ENCODE data around the gene KNOP1.
"Not testable (repeated sequence)": the region's sequence is repeated elsewhere in the genome, so short reads cannot be mapped to it uniquely, and the experiment has no call there.

The KNOP1 gene

DNA sequence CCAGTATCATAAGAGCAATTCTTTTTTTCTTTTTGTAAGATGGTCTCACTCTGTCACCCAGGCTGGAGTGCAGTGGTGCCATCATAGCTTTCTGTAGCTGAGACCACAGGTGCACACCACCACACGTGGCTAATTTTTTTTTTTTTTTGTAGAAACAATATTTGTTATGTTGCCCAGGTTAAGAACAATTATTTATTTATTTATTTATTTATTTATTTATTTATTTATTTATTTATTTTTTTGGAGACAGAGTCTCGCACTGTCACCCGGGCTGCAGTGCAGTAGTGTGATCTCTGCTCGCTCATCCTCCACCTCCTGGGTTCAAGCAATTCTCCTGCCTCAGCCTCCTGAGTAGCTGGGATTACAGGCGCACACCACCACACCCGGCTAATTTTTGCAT lies 38.7 kb downstream of the KNOP1 start:
- not testable (repeated sequence) for DNase-seq

- DNase-seq, result peak; percentile 32
Measured at GRCh38 chr16:19678804-19679203, 39.2 kb downstream of the KNOP1 start.

GRCh38 chr16:19677402-19677801 lies 40.6 kb downstream of the KNOP1 start:
- DNase-seq, result no peak

- no peak for DNase-seq
Measured at GRCh38 chr16:19674485-19674884, 43.5 kb downstream of the KNOP1 start.

GRCh38 chr16:19672378-19672777 lies 45.6 kb downstream of the KNOP1 start:
- no peak for DNase-seq

DNA sequence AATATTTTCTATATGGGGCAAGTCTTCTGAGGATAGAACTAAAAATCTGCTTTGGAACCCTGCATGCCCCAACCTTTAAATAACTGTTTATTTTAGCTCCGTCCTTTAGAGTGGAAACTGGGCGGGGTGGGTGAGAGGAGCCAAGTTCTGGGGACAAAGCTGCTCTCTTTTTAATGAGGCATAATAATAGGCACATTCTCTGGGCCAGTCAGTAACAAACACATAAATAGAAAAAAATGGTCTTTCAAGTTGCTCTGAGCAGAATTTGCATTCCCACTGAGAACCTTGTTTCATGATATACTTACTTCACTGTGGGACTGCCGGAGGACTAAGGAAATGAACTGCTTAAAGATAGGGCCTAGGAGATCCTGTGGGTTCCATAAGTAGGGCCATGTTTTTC lies 51.5 kb downstream of the KNOP1 start:
- peak; percentile 62 for DNase-seq

DNA sequence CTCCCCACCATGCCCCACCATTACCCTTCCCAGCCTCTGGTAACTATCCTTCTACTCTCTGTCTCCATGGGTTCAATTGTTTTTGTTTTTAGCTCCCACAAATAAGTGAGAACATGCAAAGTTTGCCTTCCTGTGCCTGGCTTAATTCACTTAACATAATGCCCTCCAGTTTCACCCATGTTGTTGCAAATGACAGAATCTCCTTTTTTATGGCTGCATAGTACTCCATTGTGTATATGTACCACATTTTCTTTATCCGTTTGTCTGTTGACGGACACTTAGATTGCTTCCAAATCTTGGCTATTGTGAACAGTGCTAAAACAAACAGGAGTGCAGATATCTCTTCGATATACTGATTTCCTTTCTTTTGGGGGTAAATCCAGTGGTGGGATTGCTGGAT lies 52.7 kb downstream of the KNOP1 start:
- not testable (repeated sequence) for DNase-seq

DNA sequence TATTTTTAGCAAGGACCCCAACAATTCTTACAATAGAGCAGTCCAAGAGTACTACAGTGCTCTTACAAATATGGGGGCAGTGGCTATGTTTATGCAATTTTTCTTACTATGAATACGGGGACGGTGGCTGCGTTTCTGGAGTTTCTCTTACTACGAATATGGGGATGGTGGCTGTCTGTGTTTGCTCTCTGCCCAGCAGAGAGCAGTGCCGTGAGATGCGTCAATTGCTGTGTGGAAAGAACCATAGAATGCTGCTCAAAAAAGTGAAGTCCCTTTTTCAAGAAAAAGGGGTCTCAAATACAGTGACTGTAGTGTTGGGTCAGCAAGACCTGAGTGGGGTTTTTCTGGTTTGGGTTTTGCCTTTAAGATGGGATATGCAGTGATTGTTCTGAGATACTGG lies 53.9 kb downstream of the KNOP1 start:
- no peak for DNase-seq

GRCh38 chr16:19662351-19662750 lies 55.7 kb downstream of the KNOP1 start:
- DNase-seq, result no peak

- DNase-seq, result no peak
Measured at GRCh38 chr16:19660432-19660831, 57.6 kb downstream of the KNOP1 start.

GRCh38 chr16:19659554-19659953 lies 58.5 kb downstream of the KNOP1 start:
- no peak for DNase-seq

DNA sequence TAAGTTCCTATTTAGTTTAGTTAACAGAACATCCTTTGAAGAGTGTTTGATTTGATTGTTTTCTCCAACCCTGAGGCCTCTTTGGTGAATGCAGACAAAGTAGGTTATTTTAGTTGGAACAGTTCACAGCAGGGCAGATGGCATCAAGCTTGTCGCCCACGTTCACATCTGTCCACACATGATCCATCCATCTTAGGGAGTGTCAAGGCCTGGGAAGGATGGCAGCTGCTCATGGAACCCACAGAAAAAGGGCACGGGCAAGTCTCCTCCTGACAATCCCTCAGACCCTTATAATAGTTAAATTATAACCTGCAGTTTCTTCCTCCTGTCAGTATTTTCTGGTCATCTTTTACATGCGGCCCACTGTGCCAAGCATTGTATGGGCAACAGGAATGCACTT lies 60.2 kb downstream of the KNOP1 start:
- DNase-seq, result no peak

- DNase-seq, result peak; percentile 56
Measured at GRCh38 chr16:19655242-19655777, 62.7 kb downstream of the KNOP1 start.

DNA sequence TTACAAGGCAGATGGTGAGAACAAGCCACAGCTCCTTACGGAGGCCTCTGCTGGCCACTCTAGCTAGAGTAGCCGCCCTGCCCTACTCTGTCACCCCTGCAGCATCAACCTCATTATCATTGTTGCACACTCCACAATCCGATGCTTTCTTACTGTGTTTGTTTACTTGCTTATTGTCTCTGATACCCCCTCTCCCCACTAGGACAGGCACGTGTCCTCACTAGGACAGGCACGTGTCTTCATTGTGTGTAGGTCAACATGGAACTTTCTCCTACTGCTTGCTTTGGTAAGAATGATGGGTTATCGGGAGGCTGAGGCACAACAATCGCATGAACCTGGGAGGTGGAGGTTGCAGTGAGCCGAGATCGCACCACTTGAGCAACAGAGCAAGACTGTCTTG lies 63.9 kb downstream of the KNOP1 start:
- DNase-seq, result no peak

Data from NCI-H69 (cell line).